ENCODE results near the gene ABHD14A.

DNA sequence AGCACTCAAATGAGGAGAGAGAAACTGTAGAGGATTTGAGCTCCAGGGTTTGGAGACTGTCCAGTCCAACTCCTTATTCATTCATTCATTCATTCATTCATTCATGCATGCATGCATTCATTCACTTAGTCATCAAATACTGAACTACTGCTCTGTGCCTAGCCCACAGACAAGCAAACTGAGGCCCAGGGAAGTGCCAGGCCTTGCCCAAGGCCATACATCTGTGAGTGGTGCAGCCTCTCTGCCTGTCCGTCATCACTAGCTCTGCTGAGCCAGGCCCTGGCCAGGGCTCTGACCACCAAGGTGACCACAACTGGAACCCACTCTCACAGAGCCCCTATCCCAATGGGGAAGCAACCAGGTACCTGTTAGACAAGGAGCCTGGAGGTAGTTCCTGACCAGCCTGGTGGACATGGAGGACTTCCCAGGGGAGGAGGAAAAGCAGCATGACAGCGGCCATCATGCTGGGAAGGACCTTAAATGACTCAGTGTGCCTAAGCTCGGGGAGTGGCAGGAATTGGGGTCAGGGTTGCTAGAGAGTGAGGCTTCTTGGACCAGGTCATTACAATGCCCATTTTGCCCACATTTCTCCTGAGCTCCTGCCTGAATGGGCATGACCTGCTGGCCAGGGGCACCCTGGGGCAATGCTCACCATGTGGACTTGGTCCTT is 48.4 kb downstream of the ABHD14A start:
- TF ChIP-seq, protein P1, sequence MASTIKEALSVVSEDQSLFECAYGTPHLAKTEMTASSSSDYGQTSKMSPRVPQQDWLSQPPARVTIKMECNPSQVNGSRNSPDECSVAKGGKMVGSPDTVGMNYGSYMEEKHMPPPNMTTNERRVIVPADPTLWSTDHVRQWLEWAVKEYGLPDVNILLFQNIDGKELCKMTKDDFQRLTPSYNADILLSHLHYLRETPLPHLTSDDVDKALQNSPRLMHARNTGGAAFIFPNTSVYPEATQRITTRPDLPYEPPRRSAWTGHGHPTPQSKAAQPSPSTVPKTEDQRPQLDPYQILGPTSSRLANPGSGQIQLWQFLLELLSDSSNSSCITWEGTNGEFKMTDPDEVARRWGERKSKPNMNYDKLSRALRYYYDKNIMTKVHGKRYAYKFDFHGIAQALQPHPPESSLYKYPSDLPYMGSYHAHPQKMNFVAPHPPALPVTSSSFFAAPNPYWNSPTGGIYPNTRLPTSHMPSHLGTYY (CRISPR knock-in tag; IDR thresholded peaks at IDR 0.05), result no peak
- no peak for TF ChIP-seq NFE2L1 (CRISPR knock-in tag; IDR thresholded peaks at IDR 0.05)
- TF ChIP-seq, protein P2, sequence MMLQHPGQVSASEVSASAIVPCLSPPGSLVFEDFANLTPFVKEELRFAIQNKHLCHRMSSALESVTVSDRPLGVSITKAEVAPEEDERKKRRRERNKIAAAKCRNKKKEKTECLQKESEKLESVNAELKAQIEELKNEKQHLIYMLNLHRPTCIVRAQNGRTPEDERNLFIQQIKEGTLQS (CRISPR knock-in tag; conservative IDR thresholded peaks at IDR 0.05), result no peak
- TF ChIP-seq, protein P3, sequence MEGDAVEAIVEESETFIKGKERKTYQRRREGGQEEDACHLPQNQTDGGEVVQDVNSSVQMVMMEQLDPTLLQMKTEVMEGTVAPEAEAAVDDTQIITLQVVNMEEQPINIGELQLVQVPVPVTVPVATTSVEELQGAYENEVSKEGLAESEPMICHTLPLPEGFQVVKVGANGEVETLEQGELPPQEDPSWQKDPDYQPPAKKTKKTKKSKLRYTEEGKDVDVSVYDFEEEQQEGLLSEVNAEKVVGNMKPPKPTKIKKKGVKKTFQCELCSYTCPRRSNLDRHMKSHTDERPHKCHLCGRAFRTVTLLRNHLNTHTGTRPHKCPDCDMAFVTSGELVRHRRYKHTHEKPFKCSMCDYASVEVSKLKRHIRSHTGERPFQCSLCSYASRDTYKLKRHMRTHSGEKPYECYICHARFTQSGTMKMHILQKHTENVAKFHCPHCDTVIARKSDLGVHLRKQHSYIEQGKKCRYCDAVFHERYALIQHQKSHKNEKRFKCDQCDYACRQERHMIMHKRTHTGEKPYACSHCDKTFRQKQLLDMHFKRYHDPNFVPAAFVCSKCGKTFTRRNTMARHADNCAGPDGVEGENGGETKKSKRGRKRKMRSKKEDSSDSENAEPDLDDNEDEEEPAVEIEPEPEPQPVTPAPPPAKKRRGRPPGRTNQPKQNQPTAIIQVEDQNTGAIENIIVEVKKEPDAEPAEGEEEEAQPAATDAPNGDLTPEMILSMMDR (IDR thresholded peaks at IDR 0.05), result no peak
- TF ChIP-seq, protein P4, sequence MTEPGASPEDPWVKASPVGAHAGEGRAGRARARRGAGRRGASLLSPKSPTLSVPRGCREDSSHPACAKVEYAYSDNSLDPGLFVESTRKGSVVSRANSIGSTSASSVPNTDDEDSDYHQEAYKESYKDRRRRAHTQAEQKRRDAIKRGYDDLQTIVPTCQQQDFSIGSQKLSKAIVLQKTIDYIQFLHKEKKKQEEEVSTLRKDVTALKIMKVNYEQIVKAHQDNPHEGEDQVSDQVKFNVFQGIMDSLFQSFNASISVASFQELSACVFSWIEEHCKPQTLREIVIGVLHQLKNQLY (CRISPR knock-in tag; IDR thresholded peaks at IDR 0.05), result no peak
- TF ChIP-seq CBFB (CRISPR knock-in tag; IDR thresholded peaks at IDR 0.05; ENCODE audit: low read depth), result no peak
- TF ChIP-seq NFYB (CRISPR knock-in tag; conservative IDR thresholded peaks at IDR 0.05; ENCODE audit: low read depth), result no peak
- TF ChIP-seq, protein P5, sequence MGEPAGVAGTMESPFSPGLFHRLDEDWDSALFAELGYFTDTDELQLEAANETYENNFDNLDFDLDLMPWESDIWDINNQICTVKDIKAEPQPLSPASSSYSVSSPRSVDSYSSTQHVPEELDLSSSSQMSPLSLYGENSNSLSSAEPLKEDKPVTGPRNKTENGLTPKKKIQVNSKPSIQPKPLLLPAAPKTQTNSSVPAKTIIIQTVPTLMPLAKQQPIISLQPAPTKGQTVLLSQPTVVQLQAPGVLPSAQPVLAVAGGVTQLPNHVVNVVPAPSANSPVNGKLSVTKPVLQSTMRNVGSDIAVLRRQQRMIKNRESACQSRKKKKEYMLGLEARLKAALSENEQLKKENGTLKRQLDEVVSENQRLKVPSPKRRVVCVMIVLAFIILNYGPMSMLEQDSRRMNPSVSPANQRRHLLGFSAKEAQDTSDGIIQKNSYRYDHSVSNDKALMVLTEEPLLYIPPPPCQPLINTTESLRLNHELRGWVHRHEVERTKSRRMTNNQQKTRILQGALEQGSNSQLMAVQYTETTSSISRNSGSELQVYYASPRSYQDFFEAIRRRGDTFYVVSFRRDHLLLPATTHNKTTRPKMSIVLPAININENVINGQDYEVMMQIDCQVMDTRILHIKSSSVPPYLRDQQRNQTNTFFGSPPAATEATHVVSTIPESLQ (CRISPR knock-in tag; IDR thresholded peaks at IDR 0.05), result no peak
- TF ChIP-seq JUN (CRISPR knock-in tag; IDR thresholded peaks at IDR 0.05), result no peak
- TF ChIP-seq, protein P6, sequence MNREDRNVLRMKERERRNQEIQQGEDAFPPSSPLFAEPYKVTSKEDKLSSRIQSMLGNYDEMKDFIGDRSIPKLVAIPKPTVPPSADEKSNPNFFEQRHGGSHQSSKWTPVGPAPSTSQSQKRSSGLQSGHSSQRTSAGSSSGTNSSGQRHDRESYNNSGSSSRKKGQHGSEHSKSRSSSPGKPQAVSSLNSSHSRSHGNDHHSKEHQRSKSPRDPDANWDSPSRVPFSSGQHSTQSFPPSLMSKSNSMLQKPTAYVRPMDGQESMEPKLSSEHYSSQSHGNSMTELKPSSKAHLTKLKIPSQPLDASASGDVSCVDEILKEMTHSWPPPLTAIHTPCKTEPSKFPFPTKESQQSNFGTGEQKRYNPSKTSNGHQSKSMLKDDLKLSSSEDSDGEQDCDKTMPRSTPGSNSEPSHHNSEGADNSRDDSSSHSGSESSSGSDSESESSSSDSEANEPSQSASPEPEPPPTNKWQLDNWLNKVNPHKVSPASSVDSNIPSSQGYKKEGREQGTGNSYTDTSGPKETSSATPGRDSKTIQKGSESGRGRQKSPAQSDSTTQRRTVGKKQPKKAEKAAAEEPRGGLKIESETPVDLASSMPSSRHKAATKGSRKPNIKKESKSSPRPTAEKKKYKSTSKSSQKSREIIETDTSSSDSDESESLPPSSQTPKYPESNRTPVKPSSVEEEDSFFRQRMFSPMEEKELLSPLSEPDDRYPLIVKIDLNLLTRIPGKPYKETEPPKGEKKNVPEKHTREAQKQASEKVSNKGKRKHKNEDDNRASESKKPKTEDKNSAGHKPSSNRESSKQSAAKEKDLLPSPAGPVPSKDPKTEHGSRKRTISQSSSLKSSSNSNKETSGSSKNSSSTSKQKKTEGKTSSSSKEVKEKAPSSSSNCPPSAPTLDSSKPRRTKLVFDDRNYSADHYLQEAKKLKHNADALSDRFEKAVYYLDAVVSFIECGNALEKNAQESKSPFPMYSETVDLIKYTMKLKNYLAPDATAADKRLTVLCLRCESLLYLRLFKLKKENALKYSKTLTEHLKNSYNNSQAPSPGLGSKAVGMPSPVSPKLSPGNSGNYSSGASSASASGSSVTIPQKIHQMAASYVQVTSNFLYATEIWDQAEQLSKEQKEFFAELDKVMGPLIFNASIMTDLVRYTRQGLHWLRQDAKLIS (CRISPR knock-in tag; IDR thresholded peaks at IDR 0.05; ENCODE audit: borderline replicate concordance), result no peak
